Osteoblast (primary cell): ENCODE measurements around the gene LRRC56. TPM values are rescaled to one million over a fixed set of nuclear protein-coding genes. Genes with fewer than 3 reads are reported as not detected.
A peak's percentile ranks its signal among the peaks of the same experiment; 100 is the strongest.

Source experiments
- DNase-seq: peaks from one replicate; pipeline ENCODE4 v3.0.0; 2011; ENCODE audit warnings: low spot score, mixed read lengths; ENCODE audit not compliant: insufficient read length; ENCODE audit errors: missing footprints
- H2AFZ ChIP-seq: 2 replicates; pipeline ENCODE4 v1.6.0; 2011; ENCODE audit warnings: mild to moderate bottlenecking, low read length
- H3K27ac ChIP-seq: 2 replicates; pipeline ENCODE4 v1.5.1; 2011; ENCODE audit warnings: mild to moderate bottlenecking, low read depth, low read length, moderate library complexity
- H3K27me3 ChIP-seq: 2 replicates; pipeline ENCODE4 v1.6.0; 2012; ENCODE audit warnings: mild to moderate bottlenecking, control low read depth, inconsistent platforms, low read length, moderate library complexity; ENCODE audit not compliant: insufficient read depth
- H3K36me3 ChIP-seq: 2 replicates; pipeline ENCODE4 v1.5.1; 2011; ENCODE audit warnings: mild to moderate bottlenecking, low read length, control low read depth, moderate library complexity; ENCODE audit not compliant: insufficient read depth
- H3K4me1 ChIP-seq: 2 replicates; pipeline ENCODE4 v1.5.1; 2011; ENCODE audit warnings: mild to moderate bottlenecking, low read length, control low read depth, moderate library complexity; ENCODE audit not compliant: insufficient read depth
- H3K4me2 ChIP-seq: 2 replicates; pipeline ENCODE4 v1.6.0; 2011; ENCODE audit warnings: mild to moderate bottlenecking, low read length; ENCODE audit not compliant: insufficient read depth
- H3K4me3 ChIP-seq: fragments of 200-600 bp; sonication (generic); 3 replicates; pipeline ENCODE4 v1.5.1; 2012; ENCODE audit warnings: mild to moderate bottlenecking, low read length, inconsistent platforms; ENCODE audit not compliant: insufficient read depth
- H3K79me2 ChIP-seq: 2 replicates; pipeline ENCODE4 v1.6.0; 2012; ENCODE audit warnings: mild to moderate bottlenecking, low read length, control low read depth, inconsistent platforms; ENCODE audit not compliant: insufficient read depth
- H3K9me3 ChIP-seq: 2 replicates; pipeline ENCODE4 v1.5.1; 2011; ENCODE audit warnings: low read depth, low read length, control low read depth
- H4K20me1 ChIP-seq: 2 replicates; pipeline ENCODE4 v1.6.0; 2012; ENCODE audit warnings: mild to moderate bottlenecking, low read length, control low read depth; ENCODE audit not compliant: insufficient read depth
- total RNA-seq: library from RNA; depleted of rRNA; stranded (reverse); fragments of >200 nt; gene quantifications from 2 replicates; pipeline ENCODE4 v1.2.3, GENCODE V29; 2012
- TF ChIP-seq, protein P1 (sequence below): IDR thresholded peaks from 2 replicates; pipeline ENCODE4 v1.5.1; 2011; ENCODE audit warnings: mild to moderate bottlenecking, low read depth, low read length, moderate library complexity; ENCODE audit errors: extremely low read depth

Gene LRRC56
- total RNA-seq, 1 donor, result 1.1 TPM

DNA sequence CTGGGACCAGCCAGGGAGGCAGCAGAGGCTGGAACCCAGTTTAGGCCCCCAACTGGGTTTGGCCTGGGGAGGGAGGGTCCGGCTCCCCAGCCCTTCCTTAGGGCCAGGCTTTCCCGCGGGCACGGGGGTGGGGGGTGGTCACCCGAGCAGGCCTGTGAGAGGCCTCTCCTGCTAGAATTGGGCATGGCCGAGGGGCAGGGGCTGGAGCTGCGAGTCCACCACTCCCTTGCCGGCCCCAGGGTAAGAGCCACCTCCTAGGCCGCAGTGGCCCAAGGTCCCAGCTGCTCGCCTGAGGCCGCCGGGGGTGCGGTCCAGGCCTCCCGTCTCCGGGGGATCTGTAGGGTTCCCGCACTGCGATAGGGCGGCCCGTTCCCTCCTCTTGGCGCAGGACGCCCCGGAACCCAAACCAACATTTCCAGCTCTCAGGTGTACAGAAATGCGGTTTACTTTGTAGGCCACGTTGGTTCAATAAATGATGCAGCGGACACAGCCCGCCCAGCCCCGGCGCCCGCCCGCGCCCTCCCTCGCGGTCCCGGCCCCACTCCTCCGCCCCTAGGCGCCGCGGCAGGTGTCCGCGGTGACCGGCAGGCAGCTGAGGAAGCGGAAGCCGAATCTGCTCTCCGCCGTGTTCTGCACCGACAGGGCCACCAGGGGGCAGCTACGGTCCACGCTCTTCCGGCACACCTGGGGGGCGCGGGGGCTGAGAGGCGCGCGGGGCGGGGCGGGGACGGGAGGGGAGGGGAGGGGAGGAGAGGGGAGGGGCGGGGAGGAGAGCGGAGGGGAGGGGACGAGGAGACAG, 17.3 kb downstream of the LRRC56 start:
- Histone ChIP-seq H3K4me2 (no peak overlapping the region), H3K4me1 (no peaks in the 10 kb centered on the region), H2AFZ (no peak overlapping the region), H3K4me3 (no peak overlapping the region), H3K36me3 (no peaks in the 10 kb centered on the region), H4K20me1 (no peaks in the 10 kb centered on the region), H3K9me3 (no peaks in the 10 kb centered on the region), H3K79me2 (no peaks in the 10 kb centered on the region), H3K27ac (no peak overlapping the region), H3K27me3 (peaks cover 45% of the 10 kb centered on the region)
- peak; percentile 97 for DNase-seq
- TF ChIP-seq, protein P1, sequence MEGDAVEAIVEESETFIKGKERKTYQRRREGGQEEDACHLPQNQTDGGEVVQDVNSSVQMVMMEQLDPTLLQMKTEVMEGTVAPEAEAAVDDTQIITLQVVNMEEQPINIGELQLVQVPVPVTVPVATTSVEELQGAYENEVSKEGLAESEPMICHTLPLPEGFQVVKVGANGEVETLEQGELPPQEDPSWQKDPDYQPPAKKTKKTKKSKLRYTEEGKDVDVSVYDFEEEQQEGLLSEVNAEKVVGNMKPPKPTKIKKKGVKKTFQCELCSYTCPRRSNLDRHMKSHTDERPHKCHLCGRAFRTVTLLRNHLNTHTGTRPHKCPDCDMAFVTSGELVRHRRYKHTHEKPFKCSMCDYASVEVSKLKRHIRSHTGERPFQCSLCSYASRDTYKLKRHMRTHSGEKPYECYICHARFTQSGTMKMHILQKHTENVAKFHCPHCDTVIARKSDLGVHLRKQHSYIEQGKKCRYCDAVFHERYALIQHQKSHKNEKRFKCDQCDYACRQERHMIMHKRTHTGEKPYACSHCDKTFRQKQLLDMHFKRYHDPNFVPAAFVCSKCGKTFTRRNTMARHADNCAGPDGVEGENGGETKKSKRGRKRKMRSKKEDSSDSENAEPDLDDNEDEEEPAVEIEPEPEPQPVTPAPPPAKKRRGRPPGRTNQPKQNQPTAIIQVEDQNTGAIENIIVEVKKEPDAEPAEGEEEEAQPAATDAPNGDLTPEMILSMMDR, result peak; percentile 20

DNA sequence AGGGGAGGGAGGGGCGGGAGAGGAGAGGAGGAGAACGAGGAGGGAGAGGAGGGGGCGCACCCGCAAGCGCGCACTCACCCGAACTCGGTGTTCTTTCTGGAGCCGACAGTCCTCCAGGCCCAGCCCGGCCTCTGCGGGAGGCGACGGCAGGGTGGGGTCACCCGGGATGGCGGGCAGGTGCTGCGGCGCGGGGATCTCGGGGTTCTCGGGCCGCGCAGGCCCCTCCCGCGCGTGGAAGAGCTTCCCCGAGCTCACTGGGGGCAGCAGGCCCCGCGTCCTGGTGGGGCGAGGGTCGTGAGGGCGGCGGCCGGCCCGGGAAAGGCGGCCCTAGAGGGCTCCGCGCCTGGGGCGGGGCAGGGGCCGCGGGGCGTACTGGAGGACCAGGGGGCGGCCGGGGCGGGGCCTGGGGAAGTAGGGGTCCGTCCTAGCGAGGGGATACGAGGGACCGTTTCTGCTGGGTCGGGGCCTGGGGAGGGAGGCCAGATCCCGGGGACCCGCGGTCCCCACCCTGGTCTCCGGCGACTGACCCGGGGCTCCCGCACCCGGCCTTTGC, 18.0 kb downstream of the LRRC56 start:
- no peaks in the 10 kb centered on the region for H3K9me3 ChIP-seq
- H3K27ac ChIP-seq, result no peak overlapping the region
- no peak for DNase-seq
- H3K4me3 ChIP-seq, result no peak overlapping the region
- H3K36me3 ChIP-seq, result no peaks in the 10 kb centered on the region
- peaks cover 45% of the 10 kb centered on the region for H3K27me3 ChIP-seq
- no peak overlapping the region for H3K4me2 ChIP-seq
- no peak overlapping the region for H2AFZ ChIP-seq
- H4K20me1 ChIP-seq, result no peaks in the 10 kb centered on the region
- H3K79me2 ChIP-seq, result no peaks in the 10 kb centered on the region
- H3K4me1 ChIP-seq, result peaks cover 2% of the 10 kb centered on the region
- TF ChIP-seq, protein P1, result no peak

DNA sequence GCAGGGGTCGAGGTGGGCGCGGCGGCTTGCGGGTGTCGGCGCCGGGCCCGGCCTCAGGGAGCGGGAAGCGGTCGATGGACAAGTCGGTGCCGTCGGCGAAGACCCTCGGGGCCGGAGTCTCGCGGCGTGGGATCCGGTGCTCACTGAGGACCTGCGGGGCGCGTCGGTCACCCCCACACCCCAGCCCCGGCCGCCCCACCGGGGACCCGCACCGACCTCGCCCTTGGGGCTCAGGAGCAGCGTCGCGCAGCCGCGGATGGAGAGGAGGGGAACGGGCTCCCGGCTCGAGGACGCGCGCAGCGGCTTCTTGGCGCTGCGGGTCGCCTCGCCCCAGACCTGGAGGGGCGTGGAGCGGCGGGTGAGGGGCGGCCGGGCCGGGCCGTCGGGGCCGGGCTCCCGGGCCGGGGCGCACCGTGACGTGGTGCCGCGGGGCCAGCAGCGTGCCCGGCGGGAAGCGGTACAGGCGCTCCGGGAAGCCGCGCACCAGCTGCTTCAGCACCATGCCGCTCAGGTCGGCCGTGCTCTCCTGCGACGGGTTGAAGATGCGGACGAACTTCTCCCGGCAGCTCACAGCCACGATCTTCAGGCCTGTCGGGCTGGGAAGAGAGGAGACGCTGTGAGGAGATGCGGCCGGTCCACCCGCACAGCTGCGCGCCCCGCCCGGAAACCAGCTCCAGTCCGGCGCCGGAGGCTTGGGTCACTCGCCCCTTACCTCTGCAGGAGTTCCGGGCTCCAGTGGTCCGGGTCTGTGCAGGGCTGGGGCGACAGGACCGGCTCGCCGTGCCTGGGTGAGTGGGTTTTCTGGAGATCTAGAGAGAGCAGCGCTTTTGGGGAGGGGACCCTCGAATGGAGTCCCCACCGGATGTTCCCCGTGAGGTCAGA, 18.7 kb downstream of the LRRC56 start:
- peak; percentile 89 for DNase-seq
- H3K27me3 ChIP-seq, result peaks cover 45% of the 10 kb centered on the region
- TF ChIP-seq, protein P1, result no peak
- H3K4me3 ChIP-seq, result no peak overlapping the region
- no peaks in the 10 kb centered on the region for H3K9me3 ChIP-seq
- H4K20me1 ChIP-seq, result no peaks in the 10 kb centered on the region
- H2AFZ ChIP-seq, result no peak overlapping the region
- H3K27ac ChIP-seq, result no peak overlapping the region
- H3K4me2 ChIP-seq, result no peak overlapping the region
- H3K79me2 ChIP-seq, result no peaks in the 10 kb centered on the region
- peaks cover 4% of the 10 kb centered on the region for H3K4me1 ChIP-seq
- H3K36me3 ChIP-seq, result no peaks in the 10 kb centered on the region
